ENCODE data around the gene ROBO1.

GRCh38 chr3:78847603-78848002 lies 920.2 kb downstream of the ROBO1 start:
- TF ChIP-seq CTCF (IDR thresholded peaks at IDR 0.05; ENCODE audit: low read length) (no peak), EZH2phosphoT487 (IDR thresholded peaks at IDR 0.05; ENCODE audit: low read length) (no peak)

All from MM.1S (cell line).